HepG2 (cell line): Measurements from ENCODE around the gene OPRL1. TPM values are rescaled to one million over a fixed set of nuclear protein-coding genes. Genes with fewer than 3 reads are reported as not detected.

ENCODE experiments used
- MIER3 ChIP-seq: IDR thresholded peaks from 2 replicates; pipeline ENCODE4 v1.6.1; 2016; ENCODE audit warnings: missing compliant biosample characterization, borderline replicate concordance
- MTF1 ChIP-seq: sonication (generic); formaldehyde crosslinking; IDR thresholded peaks from 2 replicates; pipeline ENCODE4 v1.5.0; 2020; ENCODE audit warnings: missing genetic modification reagents
- PATZ1 ChIP-seq: sonication (generic); formaldehyde crosslinking; IDR thresholded peaks from 2 replicates; pipeline ENCODE4 v1.4.0; 2020; ENCODE audit warnings: missing genetic modification reagents
- RBAK ChIP-seq: sonication (generic); formaldehyde crosslinking; IDR thresholded peaks from 2 replicates; pipeline ENCODE4 v1.5.1; 2020; ENCODE audit warnings: mild to moderate bottlenecking, missing genetic modification reagents
- SYNCRIP ChIP-seq: fragments of 200-400 bp; formaldehyde crosslinking; IDR thresholded peaks from 2 replicates; pipeline ENCODE4 v1.6.1; 2018; ENCODE audit warnings: mild to moderate bottlenecking, low read depth, low read length; ENCODE audit not compliant: insufficient read depth
- TBL1XR1 ChIP-seq: fragments of 150-350 bp; IDR thresholded peaks from 2 replicates; pipeline ENCODE4 v1.6.1; 2014; ENCODE audit warnings: borderline replicate concordance, low read length; ENCODE audit not compliant: partially characterized antibody
- TCF12 ChIP-seq, 2 experiments: fragments of 450-650 bp in 1 of 2; sonication (generic) in 1 of 2; formaldehyde crosslinking in 1 of 2; IDR thresholded peaks; 2 replicates each; pipeline versions ENCODE4 v1.6.1 to v1.8.0; 2017 to 2022; ENCODE audit warnings: antibody characterized with exemption in 1 of 2, mild to moderate bottlenecking in 1 of 2, missing genetic modification reagents in 1 of 2, moderate library complexity in 1 of 2
- ZBED4 ChIP-seq: sonication (generic); formaldehyde crosslinking; IDR thresholded peaks from 2 replicates; pipeline ENCODE4 v1.4.0; 2020; ENCODE audit warnings: missing genetic modification reagents, borderline replicate concordance
- ZNF225 ChIP-seq: sonication (generic); formaldehyde crosslinking; IDR thresholded peaks from 2 replicates; pipeline ENCODE4 v1.4.0; 2020; ENCODE audit warnings: mild to moderate bottlenecking, missing genetic modification reagents
- ZNF235 ChIP-seq: sonication (generic); formaldehyde crosslinking; IDR thresholded peaks from 2 replicates; pipeline ENCODE4 v1.8.1; 2023; ENCODE audit warnings: mild to moderate bottlenecking, missing genetic modification reagents, borderline replicate concordance
- ZNF3 ChIP-seq: IDR thresholded peaks from 2 replicates; pipeline ENCODE4 v1.7.0; 2017; ENCODE audit warnings: inconsistent platforms
- ZNF570 ChIP-seq: sonication (generic); formaldehyde crosslinking; IDR thresholded peaks from 2 replicates; pipeline ENCODE4 v1.4.0; 2020; ENCODE audit warnings: mild to moderate bottlenecking, missing genetic modification reagents, borderline replicate concordance
- ZNF788 ChIP-seq: sonication (generic); formaldehyde crosslinking; IDR thresholded peaks from 2 replicates; pipeline ENCODE4 v1.5.0; 2020; ENCODE audit warnings: mild to moderate bottlenecking, missing genetic modification reagents, borderline replicate concordance
- polyA plus RNA-seq, 8 experiments: library from polyadenylated mRNA; depleted of rRNA in 3 of 8; stranded (reverse) in 7 of 8; unstranded in 1 of 8; fragments of >200 nt; fragmentation: Illumina TruSeq in 4 of 8; extraction: Trizol in 4 of 8; gene quantifications; 2 replicates each; pipeline versions ENCODE4 v1.2.1 to v1.2.3, GENCODE V29; 2011 to 2016; ENCODE audit warnings: low read depth in 4 of 8, missing spikeins in 1 of 8, mixed read lengths in 1 of 8; ENCODE audit not compliant: insufficient read depth in 1 of 8
- total RNA-seq, 5 experiments: library from RNA; depleted of rRNA; stranded (reverse); fragments of >200 nt; fragmentation: Illumina TruSeq; extraction: Trizol; gene quantifications; 2 replicates each; pipeline ENCODE4 v1.2.3, GENCODE V29; 2016; ENCODE audit warnings: low read depth in 1 of 5
- TF ChIP-seq, protein P1 (sequence below): IDR thresholded peaks from 2 replicates; pipeline ENCODE4 v1.6.1; 2016; ENCODE audit warnings: missing compliant biosample characterization, missing genetic modification reagents, borderline replicate concordance
- TF ChIP-seq, protein P2 (sequence below): sonication (generic); formaldehyde crosslinking; IDR thresholded peaks from 2 replicates; pipeline ENCODE4 v1.4.0; 2020; ENCODE audit warnings: missing genetic modification reagents, borderline replicate concordance

The OPRL1 gene
- total and polyA plus RNA-seq, 2 of the 13 experiments (the other 11 are each of a cell fraction or from before 2014, with no cell fraction given), result 0.35 to 0.71 TPM

GRCh38 chr20:64055893-64056638 is 23.8 kb upstream of the OPRL1 start (continued):
- peak; percentile 81 for TF ChIP-seq ZBED4 (CRISPR knock-in tag)
- TF ChIP-seq ZNF570 (CRISPR knock-in tag), result no peak
- TF ChIP-seq, protein P1, sequence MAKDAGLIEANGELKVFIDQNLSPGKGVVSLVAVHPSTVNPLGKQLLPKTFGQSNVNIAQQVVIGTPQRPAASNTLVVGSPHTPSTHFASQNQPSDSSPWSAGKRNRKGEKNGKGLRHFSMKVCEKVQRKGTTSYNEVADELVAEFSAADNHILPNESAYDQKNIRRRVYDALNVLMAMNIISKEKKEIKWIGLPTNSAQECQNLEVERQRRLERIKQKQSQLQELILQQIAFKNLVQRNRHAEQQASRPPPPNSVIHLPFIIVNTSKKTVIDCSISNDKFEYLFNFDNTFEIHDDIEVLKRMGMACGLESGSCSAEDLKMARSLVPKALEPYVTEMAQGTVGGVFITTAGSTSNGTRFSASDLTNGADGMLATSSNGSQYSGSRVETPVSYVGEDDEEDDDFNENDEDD (CRISPR knock-in tag), result peak; percentile 72; the same call in 1 of the 2 replicates
- no peak for TF ChIP-seq TBL1XR1
- no peak for TF ChIP-seq SYNCRIP
- TF ChIP-seq ZNF235 (CRISPR knock-in tag), result 0 out of 2 replicates have a peak, but pooled peaks have one; percentile 28
- TF ChIP-seq, protein P2, sequence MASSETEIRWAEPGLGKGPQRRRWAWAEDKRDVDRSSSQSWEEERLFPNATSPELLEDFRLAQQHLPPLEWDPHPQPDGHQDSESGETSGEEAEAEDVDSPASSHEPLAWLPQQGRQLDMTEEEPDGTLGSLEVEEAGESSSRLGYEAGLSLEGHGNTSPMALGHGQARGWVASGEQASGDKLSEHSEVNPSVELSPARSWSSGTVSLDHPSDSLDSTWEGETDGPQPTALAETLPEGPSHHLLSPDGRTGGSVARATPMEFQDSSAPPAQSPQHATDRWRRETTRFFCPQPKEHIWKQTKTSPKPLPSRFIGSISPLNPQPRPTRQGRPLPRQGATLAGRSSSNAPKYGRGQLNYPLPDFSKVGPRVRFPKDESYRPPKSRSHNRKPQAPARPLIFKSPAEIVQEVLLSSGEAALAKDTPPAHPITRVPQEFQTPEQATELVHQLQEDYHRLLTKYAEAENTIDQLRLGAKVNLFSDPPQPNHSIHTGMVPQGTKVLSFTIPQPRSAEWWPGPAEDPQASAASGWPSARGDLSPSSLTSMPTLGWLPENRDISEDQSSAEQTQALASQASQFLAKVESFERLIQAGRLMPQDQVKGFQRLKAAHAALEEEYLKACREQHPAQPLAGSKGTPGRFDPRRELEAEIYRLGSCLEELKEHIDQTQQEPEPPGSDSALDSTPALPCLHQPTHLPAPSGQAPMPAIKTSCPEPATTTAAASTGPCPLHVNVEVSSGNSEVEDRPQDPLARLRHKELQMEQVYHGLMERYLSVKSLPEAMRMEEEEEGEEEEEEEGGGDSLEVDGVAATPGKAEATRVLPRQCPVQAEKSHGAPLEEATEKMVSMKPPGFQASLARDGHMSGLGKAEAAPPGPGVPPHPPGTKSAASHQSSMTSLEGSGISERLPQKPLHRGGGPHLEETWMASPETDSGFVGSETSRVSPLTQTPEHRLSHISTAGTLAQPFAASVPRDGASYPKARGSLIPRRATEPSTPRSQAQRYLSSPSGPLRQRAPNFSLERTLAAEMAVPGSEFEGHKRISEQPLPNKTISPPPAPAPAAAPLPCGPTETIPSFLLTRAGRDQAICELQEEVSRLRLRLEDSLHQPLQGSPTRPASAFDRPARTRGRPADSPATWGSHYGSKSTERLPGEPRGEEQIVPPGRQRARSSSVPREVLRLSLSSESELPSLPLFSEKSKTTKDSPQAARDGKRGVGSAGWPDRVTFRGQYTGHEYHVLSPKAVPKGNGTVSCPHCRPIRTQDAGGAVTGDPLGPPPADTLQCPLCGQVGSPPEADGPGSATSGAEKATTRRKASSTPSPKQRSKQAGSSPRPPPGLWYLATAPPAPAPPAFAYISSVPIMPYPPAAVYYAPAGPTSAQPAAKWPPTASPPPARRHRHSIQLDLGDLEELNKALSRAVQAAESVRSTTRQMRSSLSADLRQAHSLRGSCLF, result no peak
- peak; percentile 68 for TF ChIP-seq ZNF3 (CRISPR knock-in tag)
- TF ChIP-seq MTF1, result peak; percentile 62; the same call in 1 of the 2 replicates
- TF ChIP-seq PATZ1 (CRISPR knock-in tag), result peak; percentile 96
- peak; percentile 25; the same call in 1 of the 2 replicates for TF ChIP-seq RBAK (CRISPR knock-in tag)
- TF ChIP-seq ZNF788 (CRISPR knock-in tag), result peak; percentile 54; the same call in 1 of the 2 replicates
- no peak for TF ChIP-seq TCF12 (IDR thresholded peaks at IDR 0.05)
- 0 out of 2 replicates have a peak, but pooled peaks have one; percentile 13 for TF ChIP-seq TCF12 (CRISPR knock-in tag; IDR thresholded peaks at IDR 0.05)
- TF ChIP-seq MIER3 (CRISPR knock-in tag), result no peak; the same call in 1 of the 2 replicates
- peak; percentile 16; the same call in 1 of the 2 replicates for TF ChIP-seq ZNF225 (CRISPR knock-in tag)
